Renal cortical epithelial cell (primary cell): Measurements from ENCODE around the gene MN1. TPM values are rescaled to one million over a fixed set of nuclear protein-coding genes. Genes with fewer than 3 reads are reported as not detected.

Experiments used
- DNase-seq: peaks from one replicate; pipeline ENCODE4 v3.0.0-alpha.2; 2011; ENCODE audit warnings: low read depth
- total RNA-seq: library from RNA; depleted of rRNA; stranded (reverse); fragments of >200 nt; gene quantifications from 2 replicates; pipeline ENCODE4 v1.2.3, GENCODE V29; 2014

The MN1 gene
- total RNA-seq, 1 donor from 2014 or later: 0.85 TPM

DNA sequence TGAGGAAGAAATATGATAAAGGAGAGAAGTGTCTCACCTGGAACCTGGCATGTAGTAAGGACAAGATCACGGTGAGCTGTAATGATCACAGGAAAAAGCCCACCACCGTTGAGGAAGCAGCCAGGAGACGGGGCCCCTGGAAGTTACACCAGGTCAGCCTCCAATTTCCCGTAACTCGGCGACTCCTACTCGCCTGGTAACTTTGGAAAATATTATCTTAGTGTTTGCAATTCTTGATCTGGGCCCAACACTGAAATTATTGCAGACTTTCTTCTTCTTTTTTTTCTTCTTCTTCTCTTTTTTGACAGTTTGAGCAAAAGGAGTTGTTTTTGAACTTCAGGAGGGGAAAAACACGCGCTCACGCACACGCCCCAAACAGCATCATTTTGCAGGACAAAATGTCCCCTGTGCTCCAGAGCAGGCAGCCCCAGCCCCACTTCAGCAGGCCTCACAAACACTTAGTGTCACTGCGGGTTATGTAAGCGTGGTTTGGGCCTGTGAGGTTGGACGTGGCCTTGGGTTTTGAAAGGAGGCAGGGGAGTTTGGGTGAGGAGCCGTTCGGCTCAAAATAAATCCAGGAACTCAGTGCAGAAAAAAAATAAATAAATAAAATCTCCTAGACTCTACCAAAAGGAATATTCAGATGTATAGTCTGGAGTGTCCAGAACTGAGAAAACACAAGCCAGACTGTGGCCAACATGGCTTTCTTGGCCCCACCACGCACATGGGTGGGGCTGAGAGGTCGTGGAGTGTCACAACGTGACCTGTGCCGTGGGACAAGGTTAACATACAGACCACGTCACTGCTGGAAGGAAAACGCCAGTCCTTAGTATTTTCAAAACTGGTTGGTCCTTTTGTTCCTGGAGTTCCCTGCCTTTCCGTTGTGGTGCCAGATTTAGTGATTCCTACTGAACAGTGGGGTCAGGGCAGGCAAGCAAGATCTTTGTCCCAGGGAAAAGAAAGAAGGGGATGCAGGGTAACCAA is 26.3 kb upstream of the MN1 start:
- no peak for DNase-seq

DNA sequence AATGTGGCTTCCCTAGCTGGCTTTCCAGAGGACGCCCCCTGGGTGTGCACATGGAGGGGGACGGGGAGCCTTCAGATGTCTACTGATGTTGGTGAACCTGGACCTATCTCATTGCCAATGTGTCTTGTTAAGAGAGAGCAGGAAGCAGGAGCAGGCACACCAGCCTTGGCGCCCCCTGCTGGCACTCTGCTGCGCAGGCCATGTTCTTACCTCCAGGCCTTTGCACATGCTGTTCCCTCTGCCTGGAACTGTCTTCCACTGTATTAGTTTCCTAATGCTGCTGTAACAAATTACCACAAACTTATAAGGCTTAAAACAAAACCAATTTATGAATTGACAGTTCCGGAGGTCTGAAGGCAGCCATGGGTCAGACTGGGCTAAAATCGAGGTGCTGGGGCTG is 23.6 kb upstream of the MN1 start:
- DNase-seq: no peak

GRCh38 chr22:27823221-27823620 is 21.7 kb upstream of the MN1 start:
- DNase-seq: no peak

DNA sequence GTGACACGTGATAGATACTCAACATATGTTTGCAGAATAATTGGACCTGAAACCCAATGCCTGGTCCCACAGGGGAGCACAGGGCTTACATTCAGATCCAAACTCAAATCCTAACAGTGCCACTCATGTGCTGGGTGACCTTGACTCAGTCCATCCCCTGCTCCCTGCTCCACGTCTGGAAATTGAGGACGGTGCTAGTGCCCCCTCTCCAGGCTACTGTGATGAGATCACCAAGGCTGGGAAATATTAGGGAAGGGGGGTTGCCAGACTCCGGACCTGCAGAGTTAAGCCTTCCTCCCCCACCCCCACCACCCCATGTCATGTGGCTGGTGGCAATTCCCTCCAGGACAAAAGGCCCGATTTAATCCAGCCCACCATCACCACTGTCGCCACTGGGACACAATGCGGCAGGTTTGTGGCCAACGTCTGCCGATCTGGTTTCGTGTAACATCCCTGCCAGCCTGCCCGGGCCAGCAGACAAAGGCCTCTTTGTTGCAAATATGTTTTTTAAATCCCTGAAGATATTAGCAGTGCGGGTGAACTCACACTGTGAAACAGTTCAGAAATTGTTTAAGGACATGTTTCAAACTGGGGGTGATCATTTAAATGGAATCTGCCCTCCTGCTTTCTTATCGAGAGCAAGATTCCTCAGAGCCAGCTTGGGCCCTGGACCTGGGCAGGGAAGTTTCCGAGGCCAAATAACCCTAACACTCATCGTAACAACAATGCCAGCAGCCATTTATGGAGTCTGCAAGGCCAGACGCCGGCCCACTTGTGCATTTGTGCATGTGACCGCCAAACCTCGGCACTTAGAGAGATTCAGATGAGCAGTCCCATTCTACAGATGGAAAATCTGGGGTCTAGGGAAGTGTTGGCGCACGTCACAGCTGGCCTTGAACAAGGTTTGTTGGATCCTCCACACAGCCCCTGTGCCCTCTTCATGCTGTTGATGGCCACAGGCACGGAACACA is 19.6 kb upstream of the MN1 start:
- DNase-seq: no peak

DNA sequence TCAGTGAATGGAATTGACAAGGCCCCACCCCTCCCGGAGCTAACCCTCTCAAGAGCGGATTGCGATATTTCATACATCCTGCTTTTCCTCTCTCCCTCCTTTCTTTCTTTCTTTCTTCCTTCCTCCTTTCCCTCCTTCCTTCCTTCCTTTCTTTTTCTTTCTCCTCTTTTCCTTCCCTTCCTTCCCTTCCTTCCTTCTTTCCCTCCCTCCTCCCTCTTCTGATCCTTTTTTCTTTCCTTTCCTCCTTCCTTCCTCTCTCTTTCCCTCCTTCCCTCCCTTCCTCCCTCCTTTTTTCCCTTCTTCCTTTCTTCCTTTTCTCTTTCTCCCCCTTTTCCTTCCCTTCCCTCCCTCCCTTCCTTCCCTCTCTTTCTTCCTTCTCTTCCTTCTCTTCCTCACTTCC is 15.0 kb upstream of the MN1 start:
- DNase-seq: no peak

DNA sequence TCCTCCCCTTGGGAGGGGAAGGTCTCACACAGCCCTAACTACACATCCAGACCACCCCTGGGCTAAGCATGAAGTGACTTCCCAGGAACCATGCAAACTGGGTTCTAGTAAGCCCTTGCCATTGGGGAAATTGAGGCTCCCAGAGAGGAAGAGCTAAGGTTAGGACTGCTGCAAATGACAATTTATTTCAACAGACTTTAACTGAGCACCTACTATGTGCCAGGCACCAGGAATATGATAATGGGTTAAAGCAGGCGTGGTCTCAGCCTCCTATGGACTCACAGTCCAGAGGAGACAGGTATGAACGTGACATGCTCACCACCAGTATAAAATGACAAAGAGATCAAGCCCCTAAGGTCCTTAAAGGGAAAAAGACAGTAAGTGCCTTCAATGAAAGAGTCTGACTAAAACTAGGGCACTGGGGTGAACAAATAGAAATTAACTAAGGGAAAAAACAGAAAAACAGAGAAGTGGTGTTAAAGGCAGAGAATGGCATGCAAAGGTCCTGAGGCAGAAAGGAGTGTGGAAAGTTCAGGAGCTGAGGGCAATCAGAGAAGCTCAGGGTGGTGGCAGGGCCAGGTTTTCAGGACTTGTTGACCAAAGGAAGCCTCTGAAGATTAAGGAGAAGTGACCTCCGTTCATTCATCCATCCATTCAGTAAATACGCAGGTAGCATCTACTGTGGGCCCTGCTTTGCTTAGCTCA is 14.4 kb upstream of the MN1 start:
- no peak for DNase-seq

GRCh38 chr22:27814993-27815392 is 13.4 kb upstream of the MN1 start:
- no peak for DNase-seq

- DNase-seq: no peak
Measured at GRCh38 chr22:27811778-27812177, 10.2 kb upstream of the MN1 start.

DNA sequence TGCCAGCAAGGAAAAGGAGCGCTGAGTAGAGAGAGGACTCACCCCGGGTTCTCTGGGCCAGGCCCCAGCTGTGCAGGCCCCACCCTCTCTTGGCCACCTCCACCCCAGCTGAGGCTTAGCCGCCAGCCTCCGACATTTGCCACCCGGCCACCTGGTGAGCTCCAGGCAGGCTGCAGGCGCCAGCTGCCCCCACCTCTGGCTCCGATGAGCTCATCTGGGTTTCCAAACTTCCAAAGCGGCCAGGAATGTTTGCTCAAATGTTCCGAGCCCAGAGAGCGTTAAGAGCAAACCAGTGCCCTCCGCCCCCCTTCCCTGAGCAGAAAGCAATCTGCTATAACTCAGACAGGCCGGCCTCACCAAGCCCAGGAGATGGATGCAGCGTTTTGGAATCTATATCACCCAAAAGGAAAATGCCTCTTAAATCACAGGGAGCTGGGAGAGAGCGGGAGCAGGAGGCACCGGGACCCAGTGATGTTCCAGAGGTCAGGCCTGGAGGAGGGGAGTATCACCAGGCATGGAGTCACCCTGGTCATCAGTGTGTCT is 9.1 kb upstream of the MN1 start:
- peak; percentile 6 for DNase-seq

GRCh38 chr22:27809700-27810608 is 8.4 kb upstream of the MN1 start:
- no peak for DNase-seq

DNA sequence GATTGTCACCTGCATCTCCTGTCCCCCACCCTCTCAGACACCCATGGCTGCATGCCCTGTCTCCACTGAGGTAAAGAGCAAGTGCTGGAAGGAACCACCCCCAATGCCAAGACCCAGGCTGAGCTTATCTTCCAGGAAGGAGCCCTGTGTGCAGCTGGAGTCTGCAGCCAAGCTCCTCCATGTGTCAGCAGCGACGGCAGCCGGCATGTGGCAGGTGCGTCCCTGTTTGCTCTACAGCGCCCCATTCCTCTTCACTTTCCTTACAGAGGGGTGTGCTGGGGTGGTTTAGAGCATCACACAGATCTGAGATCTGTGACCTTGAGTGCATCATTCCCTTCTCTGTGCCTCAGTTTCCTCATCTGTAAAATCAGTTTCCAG is 7.7 kb upstream of the MN1 start:
- DNase-seq: no peak

DNA sequence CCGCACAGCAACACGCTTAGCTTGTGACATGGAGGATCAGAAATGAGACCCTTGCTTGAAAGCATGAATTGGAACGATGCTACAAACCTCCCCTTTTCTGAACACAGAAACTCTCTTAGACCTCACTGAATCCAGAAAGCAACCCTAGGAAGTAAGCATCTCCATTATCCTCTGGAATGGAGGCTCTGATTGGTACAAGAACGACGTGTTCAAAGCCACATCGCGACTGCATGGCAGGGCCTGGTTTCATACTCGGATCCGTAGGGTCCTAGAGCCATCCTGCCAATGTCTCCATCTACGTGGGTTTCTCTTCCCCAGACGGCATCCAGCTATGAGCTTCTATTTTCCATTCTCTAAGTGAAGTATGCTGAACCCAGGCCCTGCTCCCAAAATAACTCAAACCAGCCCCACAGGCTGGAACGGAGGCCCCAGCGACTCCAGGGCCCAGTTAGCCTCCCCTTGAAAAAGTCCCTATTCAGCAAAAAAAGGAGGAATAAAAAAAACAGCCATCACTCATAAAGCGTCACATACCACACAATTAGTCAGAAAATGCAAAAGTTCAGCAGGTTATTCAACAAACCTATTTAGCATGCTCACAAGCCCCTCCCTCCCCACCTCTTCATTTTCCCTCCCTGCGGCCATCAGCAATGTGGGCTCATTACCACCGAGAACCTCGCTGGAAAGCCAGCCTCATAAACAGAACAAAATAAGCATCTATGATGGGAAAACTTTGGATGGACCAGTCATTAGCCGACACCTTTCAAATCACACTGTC is 7.1 kb upstream of the MN1 start:
- no peak for DNase-seq

GRCh38 chr22:27805841-27806240 is 4.3 kb upstream of the MN1 start:
- DNase-seq: no peak

DNA sequence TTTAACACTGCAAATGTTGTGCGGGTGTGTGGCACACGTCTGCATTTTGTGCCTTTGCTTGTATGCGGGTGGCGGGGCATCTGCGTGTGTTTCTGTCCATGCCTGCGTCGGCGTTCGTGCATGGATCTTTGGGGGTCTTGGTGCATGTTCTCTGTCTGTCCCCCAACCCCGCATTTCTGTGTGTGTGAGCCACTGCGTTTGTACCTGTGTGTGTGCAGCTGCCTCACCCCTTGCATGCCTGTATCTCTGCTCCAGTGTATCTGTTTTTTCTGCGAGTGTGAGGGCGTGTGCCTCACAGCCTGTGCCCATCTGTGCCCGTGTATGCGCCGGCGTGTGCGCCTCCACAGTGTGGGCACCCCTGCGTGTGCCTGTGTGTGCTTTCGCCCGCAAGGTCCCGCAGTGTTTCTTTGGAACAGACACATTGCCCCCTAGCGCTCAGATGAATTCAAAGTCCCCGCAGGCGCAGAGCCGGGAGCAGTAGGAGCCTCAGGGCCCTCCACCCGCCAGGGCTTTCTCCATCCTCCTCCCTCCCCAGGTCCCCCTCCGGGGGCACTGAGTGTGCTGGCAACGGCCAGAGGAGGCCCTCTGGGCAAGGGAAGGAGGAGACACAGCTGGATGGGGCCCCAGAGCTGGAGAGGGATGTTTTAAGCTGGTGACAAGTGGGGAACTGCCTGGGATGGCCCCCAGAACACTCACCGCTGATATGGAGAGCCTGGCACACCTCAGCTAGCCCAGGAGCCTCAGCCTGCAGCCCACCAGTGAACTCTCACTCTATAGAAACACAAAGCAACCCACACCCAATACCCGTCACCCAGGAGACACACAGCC is 3.1 kb upstream of the MN1 start:
- DNase-seq: peak; percentile 36

DNA sequence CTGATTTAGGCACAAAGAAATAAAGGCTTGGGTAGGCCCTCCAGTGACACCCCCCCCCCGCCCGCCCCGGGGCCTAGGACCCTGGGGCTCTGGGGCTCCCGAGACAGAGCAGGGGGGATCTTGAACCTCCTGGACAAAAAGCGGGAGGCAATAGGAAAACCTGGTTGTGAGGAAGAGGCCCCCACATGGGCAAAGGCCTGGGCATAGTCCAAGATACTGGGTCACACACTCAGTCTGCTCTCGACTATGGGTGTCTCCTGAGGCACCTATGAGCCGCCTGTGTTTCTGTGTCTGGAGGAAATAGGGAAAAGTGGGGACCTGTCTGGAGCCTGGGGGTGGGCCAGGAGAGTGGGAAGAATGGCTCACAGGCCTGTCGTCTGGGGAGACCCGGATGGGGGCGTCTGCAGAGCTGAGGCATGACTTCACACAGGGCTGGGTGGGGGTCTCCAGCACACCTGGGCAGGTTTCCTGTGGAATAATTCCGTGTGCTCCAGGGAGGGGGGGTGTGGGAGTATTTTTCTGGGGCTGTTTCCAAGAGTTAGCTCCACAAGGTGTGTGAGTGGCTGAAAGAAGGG is 2.4 kb upstream of the MN1 start:
- DNase-seq: no peak

DNA sequence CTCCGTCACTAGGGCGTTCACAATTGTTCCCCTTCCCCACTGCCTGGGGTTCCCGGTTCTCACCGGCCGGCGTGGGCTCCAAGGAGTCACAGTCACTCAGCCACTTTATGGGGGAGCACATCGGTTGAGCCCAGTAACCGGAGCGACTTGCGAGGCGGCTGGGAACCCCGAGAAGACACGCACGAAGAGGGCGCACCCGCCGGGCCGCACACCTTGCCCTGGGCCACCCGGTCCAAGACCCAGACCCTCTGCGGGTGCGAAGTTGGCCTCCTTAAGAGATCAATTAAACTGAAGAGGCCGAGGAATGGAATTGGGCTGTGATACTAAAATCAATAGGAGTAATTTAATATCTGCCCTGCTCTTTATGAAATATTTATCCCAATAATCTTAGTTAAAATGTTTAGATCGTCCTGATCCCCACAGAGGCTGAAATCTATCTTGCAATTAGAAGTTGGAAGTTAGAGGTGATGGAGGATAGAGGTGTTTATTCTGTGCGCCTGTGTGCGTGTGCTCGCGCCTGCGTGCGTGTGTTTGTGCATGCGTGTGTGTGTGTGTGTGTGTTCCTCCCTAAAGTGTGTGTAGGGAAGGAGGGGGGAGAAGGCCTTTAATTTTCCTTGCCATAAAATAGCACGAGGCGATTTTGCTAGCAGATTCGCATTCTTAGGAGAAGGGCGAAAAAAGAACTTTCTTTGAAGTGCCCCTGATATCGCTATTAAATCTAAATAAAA is 954 bp upstream of the MN1 start:
- no peak for DNase-seq

- DNase-seq: no peak
Measured at GRCh38 chr22:27801202-27801615, 347 bp downstream of the MN1 start.
